GM23248 (cell line): ENCODE data around the gene PRKCE. TPM values are rescaled to one million over a fixed set of nuclear protein-coding genes. Genes with fewer than 3 reads are reported as not detected.
"Not testable (repeated sequence)": the region's sequence is repeated elsewhere in the genome, so short reads cannot be mapped to it uniquely, and the experiment has no call there.

ENCODE experiments used
- DNase-seq: peaks from one replicate; pipeline ENCODE4 v3.0.0-alpha.2; 2015
- H2AFZ ChIP-seq: fragments of 200-600 bp; sonication (generic); 2 replicates; pipeline ENCODE4 v1.6.1; 2016; ENCODE audit warnings: antibody characterized with exemption
- H3F3A ChIP-seq: fragments of 200-600 bp; sonication (generic); 2 replicates; pipeline ENCODE4 v1.6.1; 2016; ENCODE audit warnings: mild to moderate bottlenecking, antibody characterized with exemption, mixed run types; ENCODE audit not compliant: insufficient read depth
- H3K27ac ChIP-seq: fragments of 200-600 bp; sonication (generic); 2 replicates; pipeline ENCODE4 v1.5.1; 2016; ENCODE audit warnings: mild to moderate bottlenecking
- H3K27me3 ChIP-seq: fragments of 200-600 bp; sonication (generic); replicated peaks from 2 replicates; pipeline ENCODE4 v1.6.1; 2016; ENCODE audit warnings: mild to moderate bottlenecking; ENCODE audit not compliant: insufficient read depth
- H3K36me3 ChIP-seq: fragments of 200-600 bp; sonication (generic); 2 replicates; pipeline ENCODE4 v1.6.1; 2016; ENCODE audit warnings: low read depth, mild to moderate bottlenecking
- H3K4me1 ChIP-seq: fragments of 200-600 bp; sonication (generic); 2 replicates; pipeline ENCODE4 v1.6.1; 2016; ENCODE audit warnings: mild to moderate bottlenecking; ENCODE audit not compliant: insufficient read depth
- H3K4me2 ChIP-seq: fragments of 200-600 bp; sonication (generic); one replicate; pipeline ENCODE4 v1.6.1; 2016; ENCODE audit warnings: mild to moderate bottlenecking; ENCODE audit not compliant: unreplicated experiment
- H3K4me3 ChIP-seq: fragments of 200-600 bp; sonication (generic); 2 replicates; pipeline ENCODE4 v1.5.1; 2016; ENCODE audit warnings: mild to moderate bottlenecking
- H3K79me2 ChIP-seq: fragments of 200-600 bp; sonication (generic); 2 replicates; pipeline ENCODE4 v1.6.1; 2016; ENCODE audit warnings: mild to moderate bottlenecking; ENCODE audit not compliant: insufficient read depth
- H3K9ac ChIP-seq: fragments of 200-600 bp; sonication (generic); 2 replicates; pipeline ENCODE4 v1.6.1; 2016; ENCODE audit warnings: mild to moderate bottlenecking
- H3K9me2 ChIP-seq: fragments of 200-600 bp; sonication (generic); 2 replicates; pipeline ENCODE4 v1.6.1; 2016; ENCODE audit warnings: mixed run types, mild to moderate bottlenecking, moderate library complexity; ENCODE audit not compliant: insufficient read depth
- H3K9me3 ChIP-seq: fragments of 200-600 bp; sonication (generic); one replicate; pipeline ENCODE4 v1.6.1; 2017; ENCODE audit warnings: low read depth
- H4K20me1 ChIP-seq: fragments of 200-600 bp; sonication (generic); 2 replicates; pipeline ENCODE4 v1.6.0; 2016; ENCODE audit not compliant: insufficient read depth
- EZH2 ChIP-seq: fragments of 200-600 bp; sonication (generic); IDR thresholded peaks from 2 replicates; pipeline ENCODE4 v1.6.1; 2018; ENCODE audit warnings: antibody characterized with exemption, mild to moderate bottlenecking; ENCODE audit not compliant: insufficient read depth, poor library complexity, severe bottlenecking
- EZH2phosphoT487 ChIP-seq: fragments of 200-600 bp; sonication (generic); IDR thresholded peaks from 2 replicates; pipeline ENCODE4 v1.6.1; 2018; ENCODE audit warnings: antibody characterized with exemption, moderate library complexity, mild to moderate bottlenecking, low read depth; ENCODE audit not compliant: insufficient read depth
- WGBS, 2 experiments: methylation state at CpG; one replicate each; pipeline ENCODE4 v1.1.6; 2015 to 2017; ENCODE audit warnings: low lambda C conversion rate in 2 of 2, low coverage in 1 of 2; ENCODE audit errors: missing lambda C conversion rate in 2 of 2; 5-methylcytosine and 5-hydroxymethylcytosine counted together
- in situ Hi-C: fragments of 300-500 bp; cut with MboI; formaldehyde crosslinking; loops from 2 replicates; pipeline ENCODE4 v1.15.0; 2020
- polyA plus RNA-seq: library from polyadenylated mRNA; unstranded; fragments of >200 nt; fragmentation: Nextera tagmentation; extraction: Ambion mirVana; gene quantifications from 2 replicates; pipeline ENCODE4 v1.2.1, GENCODE V29; 2016
- total RNA-seq: library from RNA; depleted of rRNA; stranded (reverse); fragments of >200 nt; shearing (Covaris generic); gene quantifications from 2 replicates; pipeline ENCODE4 v1.2.3, GENCODE V29; 2014

PRKCE gene
- total and polyA plus RNA-seq, 2 experiments from 2014 or later: 5.9 to 7.0 TPM

GRCh38 chr2:46200861-46201605 lies 549.6 kb downstream of the PRKCE start:
- TF ChIP-seq EZH2: no peak
- TF ChIP-seq EZH2phosphoT487: no peak
- Histone ChIP-seq H3K9me3 (no peaks in the 10 kb centered on the region), H3K27me3 (no peaks in the 10 kb centered on the region), H2AFZ (no peak overlapping the region), H3K9ac (no peak overlapping the region), H4K20me1 (no peaks in the 10 kb centered on the region), H3K79me2 (no peaks in the 10 kb centered on the region), H3K4me1 (no peaks in the 10 kb centered on the region), H3K36me3 (no peaks in the 10 kb centered on the region), H3F3A (no peaks in the 10 kb centered on the region), H3K9me2 (no peaks in the 10 kb centered on the region), H3K27ac (no peak overlapping the region), H3K4me3 (no peak overlapping the region), H3K4me2 (no peak overlapping the region)
- 78% methylated on average over 7 of the region's 7 CpGs for WGBS, 2 experiments
- in situ Hi-C loops: no loop called here
- no peak for DNase-seq

- Histone ChIP-seq H3K4me1 (no peaks in the 10 kb centered on the region), H3K27ac (no peak overlapping the region), H3K4me2 (no peak overlapping the region), H2AFZ (no peak overlapping the region), H3K9me2 (no peaks in the 10 kb centered on the region), H3K36me3 (no peaks in the 10 kb centered on the region), H3K9ac (no peak overlapping the region), H3K9me3 (no peaks in the 10 kb centered on the region), H4K20me1 (no peaks in the 10 kb centered on the region), H3K4me3 (no peak overlapping the region), H3K79me2 (no peaks in the 10 kb centered on the region), H3K27me3 (no peaks in the 10 kb centered on the region), H3F3A (no peaks in the 10 kb centered on the region)
- no peak for DNase-seq
- in situ Hi-C loops: no loop called here
- TF ChIP-seq EZH2phosphoT487: no peak
- TF ChIP-seq EZH2: no peak
- 90 to 100% methylated on average over 1 of the region's 1 CpG for WGBS, 2 experiments
These were observed 551.0 kb downstream of the PRKCE start for GRCh38 chr2:46202453-46202852.

- Histone ChIP-seq H3K27me3 (no peaks in the 10 kb centered on the region), H3K9me2 (no peaks in the 10 kb centered on the region), H3K4me3 (no peak overlapping the region), H3K27ac (no peak overlapping the region), H4K20me1 (no peaks in the 10 kb centered on the region), H2AFZ (no peak overlapping the region), H3K36me3 (no peaks in the 10 kb centered on the region), H3F3A (no peaks in the 10 kb centered on the region), H3K9me3 (no peaks in the 10 kb centered on the region), H3K4me1 (no peaks in the 10 kb centered on the region), H3K9ac (no peak overlapping the region), H3K4me2 (no peak overlapping the region), H3K79me2 (no peaks in the 10 kb centered on the region)
- in situ Hi-C loops: no loop called here
- DNase-seq: no peak
- WGBS, 2 experiments: 79 to 84% methylated on average over 5 of the region's 5 CpGs
- TF ChIP-seq EZH2 (no peak), EZH2phosphoT487 (no peak)
These were observed 551.5 kb downstream of the PRKCE start for GRCh38 chr2:46202987-46203386.

- H3K4me2 ChIP-seq, DNase-seq, H3K27ac ChIP-seq, H3K9me2 ChIP-seq, H3K79me2 ChIP-seq, H3K36me3 ChIP-seq, H3F3A ChIP-seq, H3K4me3 ChIP-seq, in situ Hi-C loops, H3K9ac ChIP-seq, H4K20me1 ChIP-seq, H2AFZ ChIP-seq, H3K9me3 ChIP-seq, H3K27me3 ChIP-seq, H3K4me1 ChIP-seq: not testable (repeated sequence)
- WGBS, 2 experiments: 78 to 81% methylated on average over 8 to 11 of the region's 11 CpGs
These were observed 552.2 kb downstream of the PRKCE start for GRCh38 chr2:46203636-46204035.

GRCh38 chr2:46207591-46207990 lies 556.1 kb downstream of the PRKCE start:
- no peak overlapping the region for H3K4me3 ChIP-seq
- DNase-seq: no peak
- no peak for TF ChIP-seq EZH2phosphoT487
- no peak for TF ChIP-seq EZH2
- no peaks in the 10 kb centered on the region for H3F3A ChIP-seq
- no peaks in the 10 kb centered on the region for H3K4me1 ChIP-seq
- H3K36me3 ChIP-seq: no peaks in the 10 kb centered on the region
- H3K9me3 ChIP-seq: no peaks in the 10 kb centered on the region
- in situ Hi-C loops: no loop called here
- H2AFZ ChIP-seq: no peak overlapping the region
- no peak overlapping the region for H3K4me2 ChIP-seq
- no peaks in the 10 kb centered on the region; the same call in 1 of the 2 replicates for H3K9me2 ChIP-seq
- WGBS, 2 experiments: 8 to 13% methylated on average over 4 of the region's 4 CpGs
- H3K27ac ChIP-seq: no peak overlapping the region
- H4K20me1 ChIP-seq: no peaks in the 10 kb centered on the region
- no peaks in the 10 kb centered on the region for H3K27me3 ChIP-seq
- no peak overlapping the region for H3K9ac ChIP-seq
- no peaks in the 10 kb centered on the region for H3K79me2 ChIP-seq
